ENCODE data around the gene CEP55.

The CEP55 gene

DNA sequence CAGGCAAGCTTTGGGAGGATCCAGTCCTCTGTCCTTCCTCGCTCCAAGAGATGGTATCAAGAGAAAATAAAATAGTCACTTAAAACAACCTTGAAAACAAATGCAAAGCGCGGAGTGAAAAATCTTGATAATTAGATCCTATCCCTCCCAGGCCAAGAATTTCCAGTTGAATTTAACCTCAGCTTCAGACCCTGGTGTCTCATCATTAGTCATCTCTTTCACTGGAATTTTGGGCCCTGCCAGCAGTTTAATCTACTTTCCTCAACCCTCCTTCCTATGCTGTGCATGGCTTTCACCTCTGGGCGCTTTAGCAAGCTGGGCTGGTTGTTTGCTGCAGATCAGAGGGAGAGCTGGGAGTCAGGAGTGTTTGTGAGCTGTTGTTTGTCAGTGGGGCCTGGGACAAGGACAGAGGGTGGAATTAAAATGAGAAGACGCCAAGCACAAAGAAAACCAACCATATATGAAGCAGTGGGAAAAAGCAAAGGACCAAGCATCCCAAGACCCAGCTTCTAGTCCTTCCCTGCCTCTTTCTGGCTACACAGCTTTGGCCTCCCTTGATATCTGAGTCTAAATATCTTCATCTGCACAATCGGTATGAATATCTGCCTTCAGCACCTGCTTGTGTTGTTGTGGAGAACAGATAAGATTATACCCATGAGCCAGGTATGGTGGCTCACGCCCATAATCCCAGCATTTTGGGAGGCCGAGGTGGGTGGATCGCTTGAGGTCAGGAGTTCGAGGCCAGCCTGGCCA is 27.8 kb upstream of the CEP55 start:
- DNase-seq (ENCODE audit: low spot score) = no peak
- no peak overlapping the region for H3K4me3 ChIP-seq
- TF ChIP-seq, protein P1, sequence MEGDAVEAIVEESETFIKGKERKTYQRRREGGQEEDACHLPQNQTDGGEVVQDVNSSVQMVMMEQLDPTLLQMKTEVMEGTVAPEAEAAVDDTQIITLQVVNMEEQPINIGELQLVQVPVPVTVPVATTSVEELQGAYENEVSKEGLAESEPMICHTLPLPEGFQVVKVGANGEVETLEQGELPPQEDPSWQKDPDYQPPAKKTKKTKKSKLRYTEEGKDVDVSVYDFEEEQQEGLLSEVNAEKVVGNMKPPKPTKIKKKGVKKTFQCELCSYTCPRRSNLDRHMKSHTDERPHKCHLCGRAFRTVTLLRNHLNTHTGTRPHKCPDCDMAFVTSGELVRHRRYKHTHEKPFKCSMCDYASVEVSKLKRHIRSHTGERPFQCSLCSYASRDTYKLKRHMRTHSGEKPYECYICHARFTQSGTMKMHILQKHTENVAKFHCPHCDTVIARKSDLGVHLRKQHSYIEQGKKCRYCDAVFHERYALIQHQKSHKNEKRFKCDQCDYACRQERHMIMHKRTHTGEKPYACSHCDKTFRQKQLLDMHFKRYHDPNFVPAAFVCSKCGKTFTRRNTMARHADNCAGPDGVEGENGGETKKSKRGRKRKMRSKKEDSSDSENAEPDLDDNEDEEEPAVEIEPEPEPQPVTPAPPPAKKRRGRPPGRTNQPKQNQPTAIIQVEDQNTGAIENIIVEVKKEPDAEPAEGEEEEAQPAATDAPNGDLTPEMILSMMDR (IDR thresholded peaks at IDR 0.05) = no peak
- H3K27ac ChIP-seq = peak overlapping the region; percentile 14 to 96

DNA sequence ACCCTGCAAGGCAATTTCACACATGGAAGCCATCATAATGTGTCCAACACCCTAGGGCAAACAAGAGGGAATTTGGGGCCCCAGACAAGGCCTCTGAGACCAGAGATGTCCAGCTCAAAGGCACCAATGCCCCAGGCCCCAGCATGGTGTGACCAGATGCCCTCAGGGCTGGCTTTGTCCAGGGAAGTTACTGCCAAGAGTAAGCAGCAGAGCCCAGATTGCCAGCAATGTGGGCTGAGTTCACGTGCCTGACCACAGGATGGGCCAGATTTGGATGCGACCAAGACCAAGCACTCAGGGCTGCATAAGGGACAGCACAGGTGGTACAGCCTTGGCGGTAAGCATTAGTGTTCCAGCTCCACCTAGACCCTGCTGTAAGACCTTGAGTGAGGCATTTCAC is 27.0 kb upstream of the CEP55 start:
- Histone ChIP-seq H3K27ac (peak overlapping the region; percentile 14 to 96), H3K4me3 (no peak overlapping the region)
- TF ChIP-seq, protein P1 (IDR thresholded peaks at IDR 0.05) = no peak
- DNase-seq (ENCODE audit: low spot score) = no peak

DNA sequence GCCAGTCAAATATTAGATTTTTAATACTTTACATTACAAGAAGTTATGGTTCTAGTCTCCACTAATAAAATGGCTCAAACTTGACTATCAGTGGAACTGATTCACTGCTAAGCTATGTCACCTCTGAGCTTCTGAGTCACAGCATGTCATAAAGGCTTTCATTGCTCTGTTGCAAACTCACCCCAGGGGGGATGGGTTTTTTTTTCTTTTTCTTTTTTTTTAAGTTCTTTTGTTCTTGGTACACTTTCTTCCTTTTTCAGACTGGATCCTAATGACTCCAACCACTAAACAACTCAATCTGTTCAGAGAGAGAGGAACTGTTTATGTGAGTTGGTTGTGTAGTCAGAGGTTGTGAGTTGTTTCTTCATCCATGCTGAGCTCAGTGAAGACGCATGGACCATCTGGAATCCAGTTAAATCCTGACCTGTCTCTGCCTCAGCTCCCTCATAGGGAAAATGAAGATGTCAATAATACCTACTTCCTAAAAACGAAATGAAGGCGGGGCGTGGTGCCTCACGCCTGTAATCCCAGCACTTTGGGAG is 25.2 kb upstream of the CEP55 start:
- Histone ChIP-seq H3K4me3 (no peak overlapping the region), H3K27ac (peak overlapping the region; percentile 61 to 91)
- TF ChIP-seq, protein P1 (IDR thresholded peaks at IDR 0.05) = no peak
- DNase-seq (ENCODE audit: low spot score) = no peak

DNA sequence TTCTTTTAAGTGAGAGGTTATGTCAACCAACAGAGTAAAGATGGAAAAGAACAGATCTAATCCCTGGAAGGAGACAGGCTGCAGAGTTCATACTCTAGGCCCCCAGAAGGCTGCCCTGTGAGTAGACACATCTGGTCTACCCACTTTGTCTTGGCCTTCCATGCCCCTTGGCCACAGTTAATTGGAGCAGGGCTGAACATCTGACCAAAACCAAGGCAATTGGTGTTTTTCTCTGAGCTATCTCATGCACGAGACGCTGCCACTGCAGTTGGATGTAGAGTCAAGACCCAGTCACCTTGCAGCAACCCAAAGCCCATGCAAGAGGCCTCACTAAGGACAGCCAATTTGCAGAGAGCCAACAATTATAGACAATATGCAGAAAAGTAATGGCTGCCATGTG is 23.3 kb upstream of the CEP55 start:
- Histone ChIP-seq H3K27ac (peak overlapping the region in 1 of 2 donors; percentile 60), H3K4me3 (no peak overlapping the region)
- no peak for DNase-seq (ENCODE audit: low spot score)
- TF ChIP-seq, protein P1 (IDR thresholded peaks at IDR 0.05) = no peak

DNA sequence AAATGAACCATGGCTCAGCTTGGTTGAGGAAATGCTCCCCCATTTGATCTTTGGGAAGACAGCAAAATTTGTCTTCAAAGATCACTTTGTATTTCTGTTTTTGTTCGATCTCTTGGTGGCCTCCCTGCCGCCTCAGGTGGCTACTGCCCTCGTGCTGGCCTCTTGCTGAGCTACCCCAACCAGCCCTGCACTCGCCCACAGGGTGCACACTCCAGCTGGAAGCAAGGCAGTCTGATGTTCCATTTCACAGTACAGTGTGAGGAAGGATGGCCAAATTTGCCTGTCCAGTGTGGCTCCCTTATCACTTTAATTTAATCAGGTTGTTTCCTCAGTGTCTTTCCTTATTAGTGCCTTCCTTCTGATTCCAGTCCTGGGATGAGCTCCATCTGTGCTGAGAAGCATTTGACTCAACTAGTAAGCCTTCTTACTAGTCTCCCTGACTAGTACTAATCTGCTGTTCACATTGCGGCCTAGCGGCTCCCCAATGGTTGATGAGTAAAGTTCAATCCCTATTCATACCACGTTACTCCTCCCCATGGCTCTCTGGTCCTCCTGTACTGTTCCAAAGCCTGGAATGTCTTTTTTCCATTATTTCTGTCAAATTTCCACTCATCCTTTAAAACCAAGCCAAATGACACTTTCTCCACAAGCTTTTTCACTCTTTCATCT is 22.5 kb upstream of the CEP55 start:
- no peak overlapping the region for H3K4me3 ChIP-seq
- H3K27ac ChIP-seq = peak overlapping the region in 1 of 2 donors; percentile 60
- no peak for DNase-seq (ENCODE audit: low spot score)
- TF ChIP-seq, protein P1 (IDR thresholded peaks at IDR 0.05) = no peak

DNA sequence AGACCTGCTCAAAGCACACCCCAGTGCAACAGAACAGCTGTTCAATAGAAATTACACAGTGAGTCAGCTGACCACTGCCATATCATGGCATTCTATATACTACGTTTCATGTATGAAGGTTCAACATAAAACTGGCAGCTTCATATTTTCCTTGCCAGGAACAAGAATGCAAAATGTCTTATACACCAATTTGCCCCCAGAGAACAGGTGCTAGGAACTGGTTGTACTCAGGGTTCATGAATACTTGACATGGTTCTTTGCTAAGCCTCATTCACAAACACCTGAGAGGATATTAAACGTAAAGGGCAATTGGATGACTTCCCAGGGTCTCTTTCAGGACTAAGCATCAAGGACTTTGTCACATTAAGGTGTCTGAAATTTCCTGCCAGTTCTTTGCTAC is 21.2 kb upstream of the CEP55 start:
- no peak overlapping the region for H3K4me3 ChIP-seq
- TF ChIP-seq, protein P1 (IDR thresholded peaks at IDR 0.05) = no peak
- DNase-seq (ENCODE audit: low spot score) = no peak
- H3K27ac ChIP-seq = peak overlapping the region in 1 of 2 donors; percentile 58

Measured in coronary artery (tissue), 2 donors.